ENCODE results near the gene DCN. TPM values are rescaled to one million over a fixed set of nuclear protein-coding genes. Genes with fewer than 3 reads are reported as not detected.

The DCN gene
- total RNA-seq, 4 donors from 2014 or later: 50.1 to 1,296 (median 333) TPM

GRCh38 chr12:91177381-91177780 lies 5.2 kb downstream of the DCN start:
- Histone ChIP-seq H3K27ac (peak overlapping the region in 3 of 4 donors; percentile 22 to 85 (median 75)), H3K27me3 (no peaks in the 10 kb centered on the region), H3K4me3 (peak overlapping the region in 3 of 4 donors; percentile 41 to 62 (median 44)), H3K4me1 (peaks cover 0 to 21% (median 0%) of the 10 kb centered on the region in 3 donors), H3K36me3 (no peaks in the 10 kb centered on the region), H3K9me3 (no peaks in the 10 kb centered on the region)
- no peak for DNase-seq
- 68 to 92% methylated on average over 1 of the region's 1 CpG for WGBS, 2 donors
- no peak for TF ChIP-seq POLR2A (IDR thresholded peaks at IDR 0.05)
- TF ChIP-seq, protein P1, sequence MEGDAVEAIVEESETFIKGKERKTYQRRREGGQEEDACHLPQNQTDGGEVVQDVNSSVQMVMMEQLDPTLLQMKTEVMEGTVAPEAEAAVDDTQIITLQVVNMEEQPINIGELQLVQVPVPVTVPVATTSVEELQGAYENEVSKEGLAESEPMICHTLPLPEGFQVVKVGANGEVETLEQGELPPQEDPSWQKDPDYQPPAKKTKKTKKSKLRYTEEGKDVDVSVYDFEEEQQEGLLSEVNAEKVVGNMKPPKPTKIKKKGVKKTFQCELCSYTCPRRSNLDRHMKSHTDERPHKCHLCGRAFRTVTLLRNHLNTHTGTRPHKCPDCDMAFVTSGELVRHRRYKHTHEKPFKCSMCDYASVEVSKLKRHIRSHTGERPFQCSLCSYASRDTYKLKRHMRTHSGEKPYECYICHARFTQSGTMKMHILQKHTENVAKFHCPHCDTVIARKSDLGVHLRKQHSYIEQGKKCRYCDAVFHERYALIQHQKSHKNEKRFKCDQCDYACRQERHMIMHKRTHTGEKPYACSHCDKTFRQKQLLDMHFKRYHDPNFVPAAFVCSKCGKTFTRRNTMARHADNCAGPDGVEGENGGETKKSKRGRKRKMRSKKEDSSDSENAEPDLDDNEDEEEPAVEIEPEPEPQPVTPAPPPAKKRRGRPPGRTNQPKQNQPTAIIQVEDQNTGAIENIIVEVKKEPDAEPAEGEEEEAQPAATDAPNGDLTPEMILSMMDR (IDR thresholded peaks at IDR 0.05): no peak
- intact Hi-C loops (cut with DNase I): loop anchor here (5.0 kb wide), 1 partner anchor 150 kb away; no protein-coding TSS in a partner anchor

- DNase-seq: no peak
- intact Hi-C loops (cut with DNase I): loop anchor here (5.0 kb wide), 1 partner anchor 150 kb away; no protein-coding TSS in a partner anchor
- TF ChIP-seq, protein P1 (IDR thresholded peaks at IDR 0.05): no peak
- TF ChIP-seq POLR2A (IDR thresholded peaks at IDR 0.05): no peak
- no peaks in the 10 kb centered on the region for H3K36me3 ChIP-seq
- H3K4me3 ChIP-seq: peak overlapping the region in 3 of 4 donors; percentile 41 to 62 (median 44)
- WGBS, 2 donors: 70 to 88% methylated on average over 3 of the region's 3 CpGs
- H3K9me3 ChIP-seq: no peaks in the 10 kb centered on the region
- no peaks in the 10 kb centered on the region for H3K27me3 ChIP-seq
- peaks cover 0 to 21% (median 0%) of the 10 kb centered on the region in 3 donors for H3K4me1 ChIP-seq
- peak overlapping the region in 2 of 4 donors; percentile 75 to 85 for H3K27ac ChIP-seq
Measured at GRCh38 chr12:91176915-91177314, 5.7 kb downstream of the DCN start.

- TF ChIP-seq POLR2A (IDR thresholded peaks at IDR 0.05): no peak
- TF ChIP-seq, protein P1 (IDR thresholded peaks at IDR 0.05): no peak
- H3K27me3 ChIP-seq: no peaks in the 10 kb centered on the region
- no peak for DNase-seq
- peak overlapping the region in 3 of 4 donors; percentile 41 to 62 (median 44) for H3K4me3 ChIP-seq
- 72 to 82% methylated on average over 2 of the region's 2 CpGs for WGBS, 2 donors
- intact Hi-C loops (cut with DNase I): loop anchor here (5.0 kb wide), 1 partner anchor 151 kb away; no protein-coding TSS in a partner anchor
- peaks cover 0 to 21% (median 0%) of the 10 kb centered on the region in 3 donors for H3K4me1 ChIP-seq
- no peaks in the 10 kb centered on the region for H3K36me3 ChIP-seq
- H3K9me3 ChIP-seq: no peaks in the 10 kb centered on the region
- peak overlapping the region in 2 of 4 donors; percentile 75 to 85 for H3K27ac ChIP-seq
Measured at GRCh38 chr12:91176358-91176757, 6.3 kb downstream of the DCN start.

- intact Hi-C loops (cut with DNase I): no loop called here
- Histone ChIP-seq H3K4me1 (peaks cover 0 to 16% (median 0%) of the 10 kb centered on the region in 3 donors), H3K27ac (peak overlapping the region in 2 of 4 donors; percentile 9 to 10), H3K36me3 (peaks cover 0 to 1% (median 0%) of the 10 kb centered on the region in 3 donors), H3K27me3 (no peaks in the 10 kb centered on the region), H3K4me3 (peak overlapping the region in 3 of 4 donors; percentile 8 to 62 (median 44)), H3K9me3 (no peaks in the 10 kb centered on the region)
- DNase-seq: no peak
- no peak for TF ChIP-seq POLR2A (IDR thresholded peaks at IDR 0.05)
- TF ChIP-seq, protein P1 (IDR thresholded peaks at IDR 0.05): no peak
- 30 to 33% methylated on average over 1 of the region's 1 CpG for WGBS, 2 donors
Measured at GRCh38 chr12:91173124-91173523, 9.5 kb downstream of the DCN start.

GRCh38 chr12:91172096-91172495 lies 10.5 kb downstream of the DCN start:
- Histone ChIP-seq H3K4me3 (peak overlapping the region in 1 of 4 donors; percentile 33), H3K27me3 (no peaks in the 10 kb centered on the region), H3K27ac (no peak overlapping the region), H3K9me3 (no peaks in the 10 kb centered on the region), H3K36me3 (peaks cover 0 to 5% (median 0%) of the 10 kb centered on the region in 3 donors), H3K4me1 (peaks cover 0 to 16% (median 0%) of the 10 kb centered on the region in 3 donors)
- DNase-seq: no peak
- intact Hi-C loops (cut with DNase I): no loop called here
- no peak for TF ChIP-seq POLR2A (IDR thresholded peaks at IDR 0.05)
- TF ChIP-seq, protein P1 (IDR thresholded peaks at IDR 0.05): no peak
